ENCODE data around the gene PHF2. TPM values are rescaled to one million over a fixed set of nuclear protein-coding genes. Genes with fewer than 3 reads are reported as not detected.

Gene PHF2
- total and polyA plus RNA-seq, 2 donors (not counting 1 experiment from before 2014, with no cell fraction given) = 11.0 to 28.8 TPM

- Histone ChIP-seq H3K36me3 (replicated peaks in 1 of 2; ENCODE audit: control extremely low read depth in 1 of 2, control insufficient read depth in 1 of 2, extremely low read depth in 1 of 2, insufficient read depth in 2 of 2, low read length in 1 of 2) (peaks cover 12 to 53% of the 10 kb centered on the region in 2 experiments), H3K4me2 (replicated peaks; ENCODE audit: low read depth, low read length, poor library complexity, severe bottlenecking) (no peak overlapping the region)
These were observed 59.1 kb downstream of the PHF2 start for GRCh38 chr9:93635186-93636107.

More at GRCh38 chr9:93635186-93636107, 59.1 kb downstream of the PHF2 start:
- Histone ChIP-seq H3K27me3 (replicated peaks in 1 of 4; ENCODE audit: control extremely low read depth in 1 of 4, control insufficient read depth in 3 of 4, insufficient read depth in 4 of 4, low read length in 3 of 4) (no peaks in the 10 kb centered on the region), H3K4me1 (ENCODE audit: control insufficient read depth in 2 of 2, insufficient read depth in 2 of 2, low read length in 2 of 2) (no peaks in the 10 kb centered on the region), H3K79me2 (ENCODE audit: control insufficient read depth, insufficient read depth, low read length) (no peaks in the 10 kb centered on the region), H3K27ac (ENCODE audit: low read length in 2 of 2) (no peak overlapping the region), H3K9ac (ENCODE audit: low read length) (no peak overlapping the region), H4K20me1 (ENCODE audit: control insufficient read depth, insufficient read depth, low read length, poor library complexity, severe bottlenecking) (no peaks in the 10 kb centered on the region), H3K4me3 (ENCODE audit: control extremely low read depth in 1 of 5, extremely low read depth in 1 of 5, insufficient read depth in 1 of 5, low read depth in 2 of 5, low read length in 4 of 5) (no peak overlapping the region), H2AFZ (ENCODE audit: insufficient read depth, low read depth, low read length, poor library complexity, severe bottlenecking) (no peak overlapping the region), H3K9me3 (ENCODE audit: control extremely low read depth in 1 of 3, control insufficient read depth in 2 of 3, insufficient read depth in 1 of 3, low read length in 2 of 3) (peaks cover 1 to 18% (median 2%) of the 10 kb centered on the region in 3 donors)
- Mint-ChIP-seq H3K9me3 (ENCODE audit: insufficient read depth) (peaks cover 12% of the 10 kb centered on the region), H3K27ac (no peak overlapping the region), H3K27me3 (no peaks in the 10 kb centered on the region), H3K4me1 (no peaks in the 10 kb centered on the region), H3K4me3 (no peak overlapping the region)
- DNase-seq (no peak), ATAC-seq (ENCODE audit: low read depth) (no peak)
- CTCF ChIA-PET = no interaction called here
- no peak for TF ChIP-seq EZH2 (IDR thresholded peaks at IDR 0.05; ENCODE audit: borderline replicate concordance, insufficient read depth, low read depth, low read length, poor library complexity, severe bottlenecking)
- TF ChIP-seq CTCF (IDR thresholded peaks at IDR 0.05) = no peak
- POLR2A ChIA-PET = no interaction called here
- intact Hi-C loops (cut with micrococcal nuclease) = no loop called here
- WGBS (ENCODE audit: insufficient coverage) = 97% methylated on average over 12 of the region's 13 CpGs
